Measurements from ENCODE around the gene PARP12. TPM values are rescaled to one million over a fixed set of nuclear protein-coding genes. Genes with fewer than 3 reads are reported as not detected.

The PARP12 gene
- total and polyA plus RNA-seq, 2 of the 13 experiments (the other 11 are each of a cell fraction or from before 2014, with no cell fraction given), result 15.5 to 35.2 TPM

DNA sequence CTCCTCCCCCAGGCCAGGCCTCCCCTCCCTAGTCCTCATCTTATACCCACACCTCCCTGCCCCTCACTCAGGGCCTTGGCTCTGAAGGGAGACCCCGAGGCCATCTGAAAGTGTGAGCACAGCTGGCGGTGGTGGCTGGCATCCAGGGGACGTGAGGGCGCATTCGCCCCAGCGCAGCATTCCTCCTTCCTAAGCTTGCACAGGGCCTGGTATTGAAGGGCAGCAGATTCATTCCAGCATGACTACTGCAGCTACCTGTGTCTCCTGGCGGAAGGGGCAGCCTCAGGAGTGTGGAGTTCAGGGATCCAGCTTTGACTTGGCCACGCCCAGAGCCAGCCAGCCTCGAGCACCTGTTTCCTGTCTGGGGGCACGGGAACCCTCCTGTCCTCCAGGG lies 72.6 kb downstream of the PARP12 start:
- DNase-seq (ENCODE audit: low spot score), result no peak
- Histone ChIP-seq H3K4me2 (ENCODE audit: low read depth, low read length) (peak overlapping the region; percentile 19; the same call in 1 of the 2 replicates), H3K79me2 (ENCODE audit: insufficient read depth, low read length) (no peaks in the 10 kb centered on the region), H3K27me3 (ENCODE audit: control insufficient read depth in 1 of 2, insufficient read depth in 2 of 2, low read length in 2 of 2) (peaks cover 1 to 27% of the 10 kb centered on the region in 2 experiments), H4K20me1 (ENCODE audit: insufficient read depth, low read length) (no peaks in the 10 kb centered on the region), H3K4me3 (replicated peaks in 1 of 3; ENCODE audit: insufficient read depth in 1 of 3, low read depth in 2 of 3, low read length in 3 of 3) (no peak overlapping the region), H3K27ac (ENCODE audit: extremely low read length, insufficient read depth, low read length) (no peak overlapping the region), H2AFZ (ENCODE audit: low read length) (no peak overlapping the region), H3K9me3 (ENCODE audit: low read length) (no peaks in the 10 kb centered on the region), H3K9ac (ENCODE audit: insufficient read depth, low read depth, low read length) (no peak overlapping the region), H3K4me1 (ENCODE audit: insufficient read depth, low read length) (peaks cover 39% of the 10 kb centered on the region), H3K36me3 (replicated peaks in 1 of 2; ENCODE audit: control insufficient read depth in 1 of 2, insufficient read depth in 2 of 2, low read length in 2 of 2) (no peaks in the 10 kb centered on the region)
- peak; percentile 8; the same call in 1 of the 3 replicates for ATAC-seq
- no TSS peak for BruUV-seq (replicated peaks)
- in situ Hi-C loops (cut with HindIII; ENCODE audit: extremely low pct_ligation_motif_present, low pct_unique_long_range_greater_than_20kb), result no loop called here
- no peak for FAIRE-seq
- intact Hi-C loops (cut with micrococcal nuclease; ENCODE audit: unreplicated experiment), result no loop called here
- WGBS (ENCODE audit: low lambda C conversion rate), result 78% methylated on average over 6 of the region's 10 CpGs
- CTCF ChIA-PET (ENCODE audit: low intra/inter-chr PET ratio, low total read pairs), result no interaction called here
- POLR2A ChIA-PET, result no interaction called here
- TF ChIP-seq, protein P1, sequence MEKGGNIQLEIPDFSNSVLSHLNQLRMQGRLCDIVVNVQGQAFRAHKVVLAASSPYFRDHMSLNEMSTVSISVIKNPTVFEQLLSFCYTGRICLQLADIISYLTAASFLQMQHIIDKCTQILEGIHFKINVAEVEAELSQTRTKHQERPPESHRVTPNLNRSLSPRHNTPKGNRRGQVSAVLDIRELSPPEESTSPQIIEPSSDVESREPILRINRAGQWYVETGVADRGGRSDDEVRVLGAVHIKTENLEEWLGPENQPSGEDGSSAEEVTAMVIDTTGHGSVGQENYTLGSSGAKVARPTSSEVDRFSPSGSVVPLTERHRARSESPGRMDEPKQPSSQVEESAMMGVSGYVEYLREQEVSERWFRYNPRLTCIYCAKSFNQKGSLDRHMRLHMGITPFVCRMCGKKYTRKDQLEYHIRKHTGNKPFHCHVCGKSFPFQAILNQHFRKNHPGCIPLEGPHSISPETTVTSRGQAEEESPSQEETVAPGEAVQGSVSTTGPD (CRISPR knock-in tag; IDR thresholded peaks at IDR 0.05), result no peak
- TF ChIP-seq BCL6 (CRISPR knock-in tag; IDR thresholded peaks at IDR 0.05) (no peak), NFIB (CRISPR knock-in tag; IDR thresholded peaks at IDR 0.05; ENCODE audit: borderline replicate concordance) (no peak), ZNF333 (CRISPR knock-in tag; IDR thresholded peaks at IDR 0.05; ENCODE audit: borderline replicate concordance) (no peak), ZFP82 (CRISPR knock-in tag; IDR thresholded peaks at IDR 0.05; ENCODE audit: borderline replicate concordance) (no peak), ZMYM3 (CRISPR knock-in tag; IDR thresholded peaks at IDR 0.05) (no peak), KLF15 (CRISPR knock-in tag; IDR thresholded peaks at IDR 0.05; ENCODE audit: borderline replicate concordance) (no peak), ZMAT3 (CRISPR knock-in tag; conservative IDR thresholded peaks at IDR 0.05) (no peak)
- TF ChIP-seq, protein P2, sequence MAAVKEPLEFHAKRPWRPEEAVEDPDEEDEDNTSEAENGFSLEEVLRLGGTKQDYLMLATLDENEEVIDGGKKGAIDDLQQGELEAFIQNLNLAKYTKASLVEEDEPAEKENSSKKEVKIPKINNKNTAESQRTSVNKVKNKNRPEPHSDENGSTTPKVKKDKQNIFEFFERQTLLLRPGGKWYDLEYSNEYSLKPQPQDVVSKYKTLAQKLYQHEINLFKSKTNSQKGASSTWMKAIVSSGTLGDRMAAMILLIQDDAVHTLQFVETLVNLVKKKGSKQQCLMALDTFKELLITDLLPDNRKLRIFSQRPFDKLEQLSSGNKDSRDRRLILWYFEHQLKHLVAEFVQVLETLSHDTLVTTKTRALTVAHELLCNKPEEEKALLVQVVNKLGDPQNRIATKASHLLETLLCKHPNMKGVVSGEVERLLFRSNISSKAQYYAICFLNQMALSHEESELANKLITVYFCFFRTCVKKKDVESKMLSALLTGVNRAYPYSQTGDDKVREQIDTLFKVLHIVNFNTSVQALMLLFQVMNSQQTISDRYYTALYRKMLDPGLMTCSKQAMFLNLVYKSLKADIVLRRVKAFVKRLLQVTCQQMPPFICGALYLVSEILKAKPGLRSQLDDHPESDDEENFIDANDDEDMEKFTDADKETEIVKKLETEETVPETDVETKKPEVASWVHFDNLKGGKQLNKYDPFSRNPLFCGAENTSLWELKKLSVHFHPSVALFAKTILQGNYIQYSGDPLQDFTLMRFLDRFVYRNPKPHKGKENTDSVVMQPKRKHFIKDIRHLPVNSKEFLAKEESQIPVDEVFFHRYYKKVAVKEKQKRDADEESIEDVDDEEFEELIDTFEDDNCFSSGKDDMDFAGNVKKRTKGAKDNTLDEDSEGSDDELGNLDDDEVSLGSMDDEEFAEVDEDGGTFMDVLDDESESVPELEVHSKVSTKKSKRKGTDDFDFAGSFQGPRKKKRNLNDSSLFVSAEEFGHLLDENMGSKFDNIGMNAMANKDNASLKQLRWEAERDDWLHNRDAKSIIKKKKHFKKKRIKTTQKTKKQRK (IDR thresholded peaks at IDR 0.05; ENCODE audit: low read length), result no peak
- TF ChIP-seq, protein P3, sequence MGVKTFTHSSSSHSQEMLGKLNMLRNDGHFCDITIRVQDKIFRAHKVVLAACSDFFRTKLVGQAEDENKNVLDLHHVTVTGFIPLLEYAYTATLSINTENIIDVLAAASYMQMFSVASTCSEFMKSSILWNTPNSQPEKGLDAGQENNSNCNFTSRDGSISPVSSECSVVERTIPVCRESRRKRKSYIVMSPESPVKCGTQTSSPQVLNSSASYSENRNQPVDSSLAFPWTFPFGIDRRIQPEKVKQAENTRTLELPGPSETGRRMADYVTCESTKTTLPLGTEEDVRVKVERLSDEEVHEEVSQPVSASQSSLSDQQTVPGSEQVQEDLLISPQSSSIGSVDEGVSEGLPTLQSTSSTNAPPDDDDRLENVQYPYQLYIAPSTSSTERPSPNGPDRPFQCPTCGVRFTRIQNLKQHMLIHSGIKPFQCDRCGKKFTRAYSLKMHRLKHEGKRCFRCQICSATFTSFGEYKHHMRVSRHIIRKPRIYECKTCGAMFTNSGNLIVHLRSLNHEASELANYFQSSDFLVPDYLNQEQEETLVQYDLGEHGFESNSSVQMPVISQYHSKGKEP (CRISPR knock-in tag; IDR thresholded peaks at IDR 0.05), result no peak
- TF ChIP-seq, protein P4, sequence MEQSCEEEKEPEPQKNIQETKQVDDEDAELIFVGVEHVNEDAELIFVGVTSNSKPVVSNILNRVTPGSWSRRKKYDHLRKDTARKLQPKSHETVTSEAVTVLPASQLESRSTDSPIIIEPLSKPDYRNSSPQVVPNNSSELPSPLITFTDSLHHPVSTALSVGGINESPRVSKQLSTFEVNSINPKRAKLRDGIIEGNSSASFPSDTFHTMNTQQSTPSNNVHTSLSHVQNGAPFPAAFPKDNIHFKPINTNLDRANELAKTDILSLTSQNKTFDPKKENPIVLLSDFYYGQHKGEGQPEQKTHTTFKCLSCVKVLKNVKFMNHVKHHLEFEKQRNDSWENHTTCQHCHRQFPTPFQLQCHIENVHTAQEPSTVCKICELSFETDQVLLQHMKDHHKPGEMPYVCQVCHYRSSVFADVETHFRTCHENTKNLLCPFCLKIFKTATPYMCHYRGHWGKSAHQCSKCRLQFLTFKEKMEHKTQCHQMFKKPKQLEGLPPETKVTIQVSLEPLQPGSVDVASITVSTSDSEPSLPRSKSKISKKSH (CRISPR knock-in tag; IDR thresholded peaks at IDR 0.05; ENCODE audit: borderline replicate concordance), result no peak
- TF ChIP-seq, protein P5, sequence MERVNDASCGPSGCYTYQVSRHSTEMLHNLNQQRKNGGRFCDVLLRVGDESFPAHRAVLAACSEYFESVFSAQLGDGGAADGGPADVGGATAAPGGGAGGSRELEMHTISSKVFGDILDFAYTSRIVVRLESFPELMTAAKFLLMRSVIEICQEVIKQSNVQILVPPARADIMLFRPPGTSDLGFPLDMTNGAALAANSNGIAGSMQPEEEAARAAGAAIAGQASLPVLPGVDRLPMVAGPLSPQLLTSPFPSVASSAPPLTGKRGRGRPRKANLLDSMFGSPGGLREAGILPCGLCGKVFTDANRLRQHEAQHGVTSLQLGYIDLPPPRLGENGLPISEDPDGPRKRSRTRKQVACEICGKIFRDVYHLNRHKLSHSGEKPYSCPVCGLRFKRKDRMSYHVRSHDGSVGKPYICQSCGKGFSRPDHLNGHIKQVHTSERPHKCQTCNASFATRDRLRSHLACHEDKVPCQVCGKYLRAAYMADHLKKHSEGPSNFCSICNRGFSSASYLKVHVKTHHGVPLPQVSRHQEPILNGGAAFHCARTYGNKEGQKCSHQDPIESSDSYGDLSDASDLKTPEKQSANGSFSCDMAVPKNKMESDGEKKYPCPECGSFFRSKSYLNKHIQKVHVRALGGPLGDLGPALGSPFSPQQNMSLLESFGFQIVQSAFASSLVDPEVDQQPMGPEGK (CRISPR knock-in tag; IDR thresholded peaks at IDR 0.05), result no peak
- TF ChIP-seq, protein P6, sequence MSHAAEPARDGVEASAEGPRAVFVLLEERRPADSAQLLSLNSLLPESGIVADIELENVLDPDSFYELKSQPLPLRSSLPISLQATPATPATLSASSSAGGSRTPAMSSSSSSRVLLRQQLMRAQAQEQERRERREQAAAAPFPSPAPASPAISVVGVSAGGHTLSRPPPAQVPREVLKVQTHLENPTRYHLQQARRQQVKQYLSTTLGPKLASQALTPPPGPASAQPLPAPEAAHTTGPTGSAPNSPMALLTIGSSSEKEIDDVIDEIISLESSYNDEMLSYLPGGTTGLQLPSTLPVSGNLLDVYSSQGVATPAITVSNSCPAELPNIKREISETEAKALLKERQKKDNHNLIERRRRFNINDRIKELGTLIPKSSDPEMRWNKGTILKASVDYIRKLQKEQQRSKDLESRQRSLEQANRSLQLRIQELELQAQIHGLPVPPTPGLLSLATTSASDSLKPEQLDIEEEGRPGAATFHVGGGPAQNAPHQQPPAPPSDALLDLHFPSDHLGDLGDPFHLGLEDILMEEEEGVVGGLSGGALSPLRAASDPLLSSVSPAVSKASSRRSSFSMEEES (CRISPR knock-in tag; IDR thresholded peaks at IDR 0.05), result no peak
